ENCODE measurements around the gene SERTAD2.

- TF ChIP-seq CTCF (IDR thresholded peaks at IDR 0.05) (no peak), POLR2A (IDR thresholded peaks at IDR 0.05) (no peak)
These were observed 38.4 kb downstream of the SERTAD2 start for GRCh38 chr2:64615192-64615763.
